ENCODE results near the gene HERC6.

The HERC6 gene

DNA sequence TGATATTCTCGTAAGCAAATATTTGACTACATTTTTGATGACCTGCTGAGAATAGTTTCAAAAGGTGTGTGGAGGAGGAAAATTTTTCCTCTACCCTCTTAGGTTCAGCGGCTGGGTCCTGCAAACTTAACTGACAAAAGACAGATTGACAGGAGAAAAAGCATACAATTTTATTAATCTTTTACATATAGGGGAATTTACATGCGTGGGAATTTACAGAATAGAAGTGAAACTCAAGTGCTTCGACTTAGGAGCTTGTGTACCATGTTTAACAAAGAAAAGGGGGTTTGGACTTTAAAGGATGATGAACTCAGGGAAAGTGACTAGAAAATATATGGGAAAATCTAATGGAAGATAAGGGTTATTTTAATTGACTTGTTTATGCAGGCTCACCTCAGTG is 2.5 kb downstream of the HERC6 start:
- no peaks in the 10 kb centered on the region for H3K36me3 ChIP-seq (ENCODE audit: low read length)
- TF ChIP-seq CTCF (IDR thresholded peaks at IDR 0.05; ENCODE audit: insufficient read depth, low read length, poor library complexity, severe bottlenecking) (no peak), EZH2phosphoT487 (conservative IDR thresholded peaks at IDR 0.05; ENCODE audit: low read length) (no peak)

DNA sequence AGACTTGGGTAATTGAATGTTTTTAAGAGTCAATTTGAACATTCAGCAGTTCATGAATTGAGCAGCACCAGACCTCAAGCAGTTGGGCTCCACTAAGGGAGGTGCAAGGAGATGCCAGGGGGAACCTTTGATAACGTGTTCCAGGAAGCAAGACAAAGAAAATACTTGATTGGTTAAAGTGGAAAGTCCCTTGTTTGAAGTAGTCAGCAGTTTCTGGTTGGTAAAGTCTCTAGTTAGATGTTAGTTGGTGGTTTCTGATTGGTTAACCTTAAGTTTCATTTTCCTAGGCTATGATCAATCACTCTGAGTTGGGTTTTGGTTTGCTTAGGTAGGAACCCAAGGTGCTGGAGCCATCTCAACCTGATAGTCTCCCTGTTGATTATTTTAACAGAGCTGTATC is 4.0 kb downstream of the HERC6 start:
- no peak overlapping the region for H2AFZ ChIP-seq (ENCODE audit: low read depth, low read length, severe bottlenecking)
- H3K36me3 ChIP-seq (ENCODE audit: low read length) = no peaks in the 10 kb centered on the region
- H3K9me3 ChIP-seq (ENCODE audit: insufficient read depth, low read length) = no peaks in the 10 kb centered on the region
- H3K27me3 ChIP-seq (ENCODE audit: low read length) = no peaks in the 10 kb centered on the region
- no peaks in the 10 kb centered on the region for H3F3A ChIP-seq (ENCODE audit: insufficient read depth)
- TF ChIP-seq EZH2phosphoT487 (conservative IDR thresholded peaks at IDR 0.05; ENCODE audit: low read length) (no peak), CTCF (IDR thresholded peaks at IDR 0.05; ENCODE audit: insufficient read depth, low read length, poor library complexity, severe bottlenecking) (no peak)
- no peak overlapping the region for H3K4me3 ChIP-seq (ENCODE audit: insufficient read depth, low read length, poor library complexity, severe bottlenecking)
- H3K79me2 ChIP-seq (ENCODE audit: insufficient read depth, low read length) = no peaks in the 10 kb centered on the region
- H3K9ac ChIP-seq (ENCODE audit: low read length) = no peak overlapping the region
- H3K4me2 ChIP-seq (ENCODE audit: low read depth, low read length, poor library complexity, severe bottlenecking) = no peak overlapping the region
- H3K9me2 ChIP-seq (replicated peaks; ENCODE audit: insufficient read depth, low read length) = no peaks in the 10 kb centered on the region
- no peaks in the 10 kb centered on the region for H4K20me1 ChIP-seq (ENCODE audit: low read depth, low read length)
- H3K27ac ChIP-seq (ENCODE audit: low read depth, low read length) = no peak overlapping the region

More for the DNA sequence above, 2.5 kb downstream of the HERC6 start:
- Histone ChIP-seq H3K9me2 (replicated peaks; ENCODE audit: insufficient read depth, low read length) (no peaks in the 10 kb centered on the region), H3K4me3 (ENCODE audit: insufficient read depth, low read length, poor library complexity, severe bottlenecking) (no peak overlapping the region), H3K27ac (ENCODE audit: low read depth, low read length) (no peak overlapping the region), H3K9me3 (ENCODE audit: insufficient read depth, low read length) (no peaks in the 10 kb centered on the region), H3K79me2 (ENCODE audit: insufficient read depth, low read length) (no peaks in the 10 kb centered on the region), H3F3A (ENCODE audit: insufficient read depth) (no peaks in the 10 kb centered on the region), H2AFZ (ENCODE audit: low read depth, low read length, severe bottlenecking) (no peak overlapping the region), H3K27me3 (ENCODE audit: low read length) (no peaks in the 10 kb centered on the region), H4K20me1 (ENCODE audit: low read depth, low read length) (no peaks in the 10 kb centered on the region), H3K9ac (ENCODE audit: low read length) (no peak overlapping the region), H3K4me2 (ENCODE audit: low read depth, low read length, poor library complexity, severe bottlenecking) (no peak overlapping the region)

GRCh38 chr4:88390128-88390527 is 11.5 kb downstream of the HERC6 start:
- Histone ChIP-seq H3K27ac (ENCODE audit: low read depth, low read length) (no peak overlapping the region), H3K4me3 (ENCODE audit: insufficient read depth, low read length, poor library complexity, severe bottlenecking) (no peak overlapping the region), H3K27me3 (ENCODE audit: low read length) (no peaks in the 10 kb centered on the region), H3F3A (ENCODE audit: insufficient read depth) (no peaks in the 10 kb centered on the region), H3K9me2 (replicated peaks; ENCODE audit: insufficient read depth, low read length) (no peaks in the 10 kb centered on the region), H3K4me2 (ENCODE audit: low read depth, low read length, poor library complexity, severe bottlenecking) (no peak overlapping the region), H3K79me2 (ENCODE audit: insufficient read depth, low read length) (no peaks in the 10 kb centered on the region), H3K9me3 (ENCODE audit: insufficient read depth, low read length) (no peaks in the 10 kb centered on the region), H3K9ac (ENCODE audit: low read length) (no peak overlapping the region), H4K20me1 (ENCODE audit: low read depth, low read length) (no peaks in the 10 kb centered on the region), H3K36me3 (ENCODE audit: low read length) (no peaks in the 10 kb centered on the region), H2AFZ (ENCODE audit: low read depth, low read length, severe bottlenecking) (no peak overlapping the region)
- TF ChIP-seq CTCF (IDR thresholded peaks at IDR 0.05; ENCODE audit: insufficient read depth, low read length, poor library complexity, severe bottlenecking) (no peak), EZH2phosphoT487 (conservative IDR thresholded peaks at IDR 0.05; ENCODE audit: low read length) (no peak)
